A673 (cell line): ENCODE data around the gene SRPX.

Source experiments
- CTCF ChIP-seq: fragments of 300-800, 200-600 bp; sonication (generic); conservative IDR thresholded peaks from 2 replicates; pipeline ENCODE4 v1.5.1; 2017; ENCODE audit warnings: low read depth, mild to moderate bottlenecking, antibody characterized with exemption, low read length, moderate library complexity, mixed read lengths
- EZH2 ChIP-seq: fragments of 200-600 bp; sonication (generic); IDR thresholded peaks from 2 replicates; pipeline ENCODE4 v1.6.1; 2017; ENCODE audit warnings: borderline replicate concordance, low read depth, mild to moderate bottlenecking, mixed read lengths, antibody characterized with exemption, low read length; ENCODE audit not compliant: poor library complexity, severe bottlenecking

GRCh38 chrX:38154818-38155217 is 65.9 kb downstream of the SRPX start:
- TF ChIP-seq EZH2 = no peak
- TF ChIP-seq CTCF = no peak
